Cardiac fibroblast (primary cell): ENCODE results near the gene ARFGAP1.

ENCODE experiments used
- DNase-seq, 2 donors: peaks; one replicate each; pipeline versions ENCODE4 v3.0.0 to v3.0.0-alpha.2; 2010; ENCODE audit warnings: low read depth in 2 of 2
- H3K4me3 ChIP-seq, 2 donors: replicated peaks in 1 of 2; 1 replicate in 1 of 2; 2 replicates in 1 of 2; pipeline ENCODE4 v1.5.1; 2011; ENCODE audit warnings: low read depth in 2 of 2, low read length in 2 of 2, mild to moderate bottlenecking in 2 of 2, moderate library complexity in 1 of 2
- CTCF ChIP-seq: IDR thresholded peaks from one replicate; pipeline ENCODE4 v1.5.1; 2011; ENCODE audit warnings: low read depth, mild to moderate bottlenecking, low read length, inconsistent platforms

Gene ARFGAP1

GRCh38 chr20:63272105-63273058 is at the start of gene ARFGAP1:
ARFGAP1 (plus strand) TSS chr20:63272813; CDS start chr20:63275581, 2,768 bp downstream.
- H3K4me3 ChIP-seq: peak within 1 kb of the TSS; percentile 74 to 82
- TF ChIP-seq CTCF: no peak
- DNase-seq: peak; percentile 86 to 90

DNA sequence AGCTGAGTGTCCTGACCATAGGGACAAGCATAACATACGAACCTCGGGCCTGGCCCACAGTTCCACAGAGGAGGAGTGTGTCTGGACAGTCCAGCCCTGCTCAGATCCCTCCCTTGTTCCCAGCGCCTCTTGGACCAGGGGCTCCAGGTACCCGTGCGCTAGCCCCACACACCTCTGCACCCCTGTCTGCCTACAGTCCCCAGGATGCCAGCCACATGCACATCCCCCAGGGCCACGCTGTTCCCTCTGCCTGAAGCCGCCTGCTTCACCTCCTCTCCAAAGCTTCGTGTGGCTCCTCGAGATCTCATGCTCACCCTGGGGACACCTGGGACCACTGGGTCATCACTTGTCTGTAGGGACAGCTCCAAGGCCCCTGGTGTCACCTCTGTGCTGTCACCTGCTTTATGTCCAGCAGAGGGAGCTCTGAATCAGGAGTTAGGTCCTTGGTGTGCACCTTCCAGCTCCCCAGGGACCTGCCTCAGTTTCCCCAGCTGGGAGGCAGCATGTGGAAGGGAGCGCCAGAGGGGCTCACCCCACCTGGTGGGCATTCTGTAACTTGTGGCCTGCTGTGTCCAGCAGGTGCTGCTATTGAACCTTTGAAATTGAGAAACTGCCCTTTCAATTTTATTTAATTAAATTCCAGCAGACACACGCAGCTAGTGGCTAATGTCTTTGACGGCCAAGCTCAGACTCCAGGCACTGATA is 49.3 kb upstream of the ARFGAP1 start:
- peak; percentile 74 for TF ChIP-seq CTCF
- peak; percentile 45 to 48 for DNase-seq
- no peak overlapping the region for H3K4me3 ChIP-seq

GRCh38 chr20:63223826-63224207 is 48.8 kb upstream of the ARFGAP1 start:
- no peak for TF ChIP-seq CTCF
- DNase-seq: no peak
- no peak overlapping the region for H3K4me3 ChIP-seq

- no peak overlapping the region for H3K4me3 ChIP-seq
- DNase-seq: peak; percentile 58 to 71
- TF ChIP-seq CTCF: peak; percentile 38
These were observed 48.1 kb upstream of the ARFGAP1 start for GRCh38 chr20:63224412-63225081.

- DNase-seq: no peak
- H3K4me3 ChIP-seq: no peak overlapping the region
- TF ChIP-seq CTCF: no peak
These were observed 47.5 kb upstream of the ARFGAP1 start for GRCh38 chr20:63225082-63225454.

DNA sequence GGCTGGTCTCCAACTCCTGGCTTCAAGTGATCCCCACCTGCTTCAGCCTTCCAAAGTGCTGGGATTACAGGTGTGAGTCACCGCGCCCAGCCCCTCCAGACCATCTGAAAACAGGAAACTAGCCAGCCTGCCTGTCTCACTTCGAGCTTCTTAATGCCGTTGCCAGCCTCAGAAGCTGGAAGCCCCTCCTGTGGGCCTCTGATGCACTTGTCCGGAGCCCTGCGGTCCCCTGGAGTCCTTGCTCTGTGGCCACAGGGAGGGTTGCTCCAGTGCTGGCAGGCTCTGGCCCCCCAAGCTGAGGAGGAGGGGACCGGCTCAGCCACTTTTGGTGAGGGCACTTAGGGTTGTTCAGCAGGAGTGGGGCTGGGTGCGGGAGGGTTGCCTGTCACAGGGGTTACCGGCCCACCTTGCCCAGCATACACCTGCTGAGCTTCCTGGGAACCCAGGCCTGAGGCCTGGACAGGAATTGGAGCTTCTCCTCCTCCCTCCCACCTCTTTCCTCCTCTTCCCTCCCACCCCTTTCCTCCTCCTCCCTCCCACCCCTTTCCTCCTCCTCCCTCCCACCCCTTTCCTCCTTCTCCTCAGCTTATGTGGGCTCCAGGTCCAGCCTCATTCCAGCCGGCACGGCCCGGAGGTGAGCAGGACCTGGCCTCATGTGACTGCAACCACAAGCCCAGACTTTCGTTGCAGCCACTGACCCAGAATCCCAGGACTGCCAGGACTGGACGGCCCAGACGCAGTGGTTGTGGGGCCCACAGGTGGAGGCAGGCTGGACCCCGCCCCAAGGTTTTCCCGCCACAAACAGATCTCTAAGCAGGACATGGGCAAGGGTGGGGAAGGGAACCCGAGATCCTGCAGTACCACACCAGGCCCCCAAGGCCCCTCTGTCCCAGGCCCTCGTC is 46.3 kb upstream of the ARFGAP1 start:
- TF ChIP-seq CTCF: no peak
- no peak overlapping the region for H3K4me3 ChIP-seq
- no peak for DNase-seq
